ENCODE measurements around the gene MAPKBP1. TPM values are rescaled to one million over a fixed set of nuclear protein-coding genes. Genes with fewer than 3 reads are reported as not detected.

The MAPKBP1 gene
- polyA plus RNA-seq, 3 donors = 0.76 to 8.6 (median 1.1) TPM

DNA sequence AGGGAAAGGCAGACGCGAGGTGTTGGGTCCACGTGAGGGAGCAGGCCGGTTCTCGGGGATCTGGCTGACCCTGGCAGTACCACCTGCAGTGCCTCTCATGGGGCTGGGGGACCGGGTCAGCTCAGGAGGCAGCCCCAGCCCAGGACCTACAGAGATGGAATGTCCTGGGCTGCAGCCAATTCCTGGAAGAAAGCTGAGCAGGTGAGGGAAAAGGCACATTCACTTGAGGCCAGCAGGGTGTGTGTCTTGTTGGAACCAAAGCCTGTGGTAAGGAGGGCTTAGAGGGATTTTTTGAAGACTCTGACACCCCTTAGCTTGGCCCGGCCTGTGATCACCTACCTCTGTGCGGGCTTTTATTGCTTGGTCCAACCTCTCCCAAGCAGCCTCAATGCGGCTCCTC, 80.2 kb downstream of the MAPKBP1 start:
- peaks cover 1% of the 10 kb centered on the region for H3K4me1 Mint-ChIP-seq
- H3K36me3 Mint-ChIP-seq = no peaks in the 10 kb centered on the region
- H3K4me1 ChIP-seq (ENCODE audit: control insufficient read depth in 1 of 2, insufficient read depth in 2 of 2, low read length in 2 of 2) = no peaks in the 10 kb centered on the region
- no peak overlapping the region for H3K4me3 ChIP-seq (replicated peaks in 1 of 3; ENCODE audit: low read depth in 2 of 3, low read length in 3 of 3)
- H3K9me3 ChIP-seq (replicated peaks in 1 of 2; ENCODE audit: control insufficient read depth in 1 of 2, insufficient read depth in 1 of 2, low read length in 2 of 2) = no peaks in the 10 kb centered on the region
- no peak overlapping the region for H2AFZ ChIP-seq (ENCODE audit: insufficient read depth, low read depth, low read length, poor library complexity, severe bottlenecking)
- H3K27ac Mint-ChIP-seq = no peak overlapping the region
- TF ChIP-seq CTCF (IDR thresholded peaks at IDR 0.05) = no peak
- H3K4me2 ChIP-seq (replicated peaks; ENCODE audit: extremely low read depth, low read length, poor library complexity, severe bottlenecking) = no peak overlapping the region
- intact Hi-C loops (cut with micrococcal nuclease) = no loop called here
- H3K79me2 ChIP-seq (ENCODE audit: insufficient read depth, low read length) = no peaks in the 10 kb centered on the region
- H3K36me3 ChIP-seq (replicated peaks in 1 of 2; ENCODE audit: control insufficient read depth in 1 of 2, insufficient read depth in 2 of 2, low read length in 2 of 2) = no peaks in the 10 kb centered on the region
- H3K27me3 ChIP-seq (ENCODE audit: control insufficient read depth in 2 of 2, insufficient read depth in 2 of 2, low read length in 2 of 2) = no peaks in the 10 kb centered on the region
- peaks cover 0 to 10% (median 8%) of the 10 kb centered on the region in 3 donors for H3K27me3 Mint-ChIP-seq (ENCODE audit: low read depth in 3 of 3)
- WGBS (ENCODE audit: insufficient coverage) = over 99% methylated on average over 8 of the region's 9 CpGs
- no peak overlapping the region for H3K4me3 Mint-ChIP-seq
- no peak overlapping the region for H3K9ac ChIP-seq (ENCODE audit: insufficient read depth, low read length, poor library complexity, severe bottlenecking)
- H3K27ac ChIP-seq (ENCODE audit: low read depth in 1 of 2, low read length in 2 of 2) = no peak overlapping the region
- H4K20me1 ChIP-seq (ENCODE audit: insufficient read depth, low read length) = no peaks in the 10 kb centered on the region
- no peaks in the 10 kb centered on the region for H3K9me3 Mint-ChIP-seq
- no peak for DNase-seq

GRCh38 chr15:41855261-41855961, 81.1 kb downstream of the MAPKBP1 start:
- H3K9me3 ChIP-seq (replicated peaks in 1 of 2; ENCODE audit: control insufficient read depth in 1 of 2, insufficient read depth in 1 of 2, low read length in 2 of 2) = no peaks in the 10 kb centered on the region
- no peak overlapping the region for H3K4me3 Mint-ChIP-seq
- no peaks in the 10 kb centered on the region for H3K9me3 Mint-ChIP-seq
- no peak overlapping the region for H3K27ac Mint-ChIP-seq
- TF ChIP-seq CTCF (IDR thresholded peaks at IDR 0.05) = no peak
- no peaks in the 10 kb centered on the region for H3K36me3 ChIP-seq (replicated peaks in 1 of 2; ENCODE audit: control insufficient read depth in 1 of 2, insufficient read depth in 2 of 2, low read length in 2 of 2)
- no peaks in the 10 kb centered on the region for H3K79me2 ChIP-seq (ENCODE audit: insufficient read depth, low read length)
- no peak overlapping the region for H3K4me3 ChIP-seq (replicated peaks in 1 of 3; ENCODE audit: low read depth in 2 of 3, low read length in 3 of 3)
- intact Hi-C loops (cut with micrococcal nuclease) = no loop called here
- DNase-seq = no peak
- H3K27me3 Mint-ChIP-seq (ENCODE audit: low read depth in 3 of 3) = peaks cover 0 to 10% (median 7%) of the 10 kb centered on the region in 3 donors
- H3K4me2 ChIP-seq (replicated peaks; ENCODE audit: extremely low read depth, low read length, poor library complexity, severe bottlenecking) = no peak overlapping the region
- H3K27ac ChIP-seq (ENCODE audit: low read depth in 1 of 2, low read length in 2 of 2) = no peak overlapping the region
- H3K4me1 Mint-ChIP-seq = peaks cover 9% of the 10 kb centered on the region
- WGBS (ENCODE audit: insufficient coverage) = 89% methylated on average over 28 of the region's 30 CpGs
- no peak overlapping the region for H3K9ac ChIP-seq (ENCODE audit: insufficient read depth, low read length, poor library complexity, severe bottlenecking)
- no peak overlapping the region for H2AFZ ChIP-seq (ENCODE audit: insufficient read depth, low read depth, low read length, poor library complexity, severe bottlenecking)
- H3K4me1 ChIP-seq (ENCODE audit: control insufficient read depth in 1 of 2, insufficient read depth in 2 of 2, low read length in 2 of 2) = peaks cover 3 to 8% of the 10 kb centered on the region in 2 donors
- H3K27me3 ChIP-seq (ENCODE audit: control insufficient read depth in 2 of 2, insufficient read depth in 2 of 2, low read length in 2 of 2) = no peaks in the 10 kb centered on the region
- no peaks in the 10 kb centered on the region for H3K36me3 Mint-ChIP-seq
- no peaks in the 10 kb centered on the region for H4K20me1 ChIP-seq (ENCODE audit: insufficient read depth, low read length)

Measured in CD14-positive monocyte (primary cell).